Umbilical cord (tissue), 2 donors: ENCODE results near the gene WDR4. TPM values are rescaled to one million over a fixed set of nuclear protein-coding genes. Genes with fewer than 3 reads are reported as not detected.
"Not testable (repeated sequence)": the region's sequence is repeated elsewhere in the genome, so short reads cannot be mapped to it uniquely, and the experiment has no call there.

Experiments
- DNase-seq: peaks from one replicate; pipeline ENCODE4 v3.0.0-alpha.2; 2015; ENCODE audit warnings: low spot score
- total RNA-seq: library from RNA; depleted of rRNA; stranded (reverse); fragments of >200 nt; gene quantifications from one replicate; pipeline ENCODE4 v1.2.3, GENCODE V29; 2014; ENCODE audit warnings: low replicate concordance; ENCODE audit not compliant: insufficient read depth

Gene WDR4
- total RNA-seq, 1 donor from 2014 or later = 18.5 TPM

GRCh38 chr21:42878678-42878992 is 704 bp downstream of the WDR4 start:
- no peak for DNase-seq

- not testable (repeated sequence) for DNase-seq
Observed at GRCh38 chr21:42875811-42876210, 3.5 kb downstream of the WDR4 start.

GRCh38 chr21:42873096-42873495 is 6.2 kb downstream of the WDR4 start:
- no peak for DNase-seq

- DNase-seq = no peak
Observed at GRCh38 chr21:42868196-42868595, 11.1 kb downstream of the WDR4 start.

GRCh38 chr21:42865776-42866160 is 13.6 kb downstream of the WDR4 start:
- no peak for DNase-seq

GRCh38 chr21:42864815-42865775 is 14.2 kb downstream of the WDR4 start:
- peak; percentile 71 for DNase-seq

- no peak for DNase-seq
Observed at GRCh38 chr21:42864286-42864685, 15.1 kb downstream of the WDR4 start.

GRCh38 chr21:42863504-42863870 is 15.9 kb downstream of the WDR4 start:
- no peak for DNase-seq

GRCh38 chr21:42862774-42863503 is 16.4 kb downstream of the WDR4 start:
- no peak for DNase-seq

GRCh38 chr21:42861848-42862400 is 17.4 kb downstream of the WDR4 start:
- DNase-seq = no peak

GRCh38 chr21:42861311-42861847 is 18.0 kb downstream of the WDR4 start:
- no peak for DNase-seq

- DNase-seq = no peak
Observed at GRCh38 chr21:42860345-42860744, 19.0 kb downstream of the WDR4 start.

- DNase-seq = no peak
Observed at GRCh38 chr21:42859891-42860230, 19.5 kb downstream of the WDR4 start.

GRCh38 chr21:42858957-42859890 is 20.1 kb downstream of the WDR4 start:
- no peak for DNase-seq

- DNase-seq = no peak
Observed at GRCh38 chr21:42858185-42858847, 21.0 kb downstream of the WDR4 start.

- DNase-seq = no peak
Observed at GRCh38 chr21:42857216-42857615, 22.1 kb downstream of the WDR4 start.

GRCh38 chr21:42855937-42856335 is 23.4 kb downstream of the WDR4 start:
- DNase-seq = no peak

- no peak for DNase-seq
Observed at GRCh38 chr21:42855171-42855936, 24.0 kb downstream of the WDR4 start.

GRCh38 chr21:42854246-42855010 is 24.9 kb downstream of the WDR4 start:
- DNase-seq = no peak
